IMR-90 (cell line): ENCODE results near the gene RTBDN. TPM values are rescaled to one million over a fixed set of nuclear protein-coding genes. Genes with fewer than 3 reads are reported as not detected.

Experiments used
- ATAC-seq: fragments of 200-7000 bp; cut with Tn5 transposase; 2 replicates; pipeline ENCODE4 v1.9.1; 2020; ENCODE audit warnings: low read depth, mild to moderate bottlenecking, moderate library complexity
- BruUV-seq: library from RNA; stranded (reverse); fragments of 400-500 nt; replicated peaks from 2 replicates; lab custom pipeline; 2021; lab: Mats Ljungman, UMichigan
- CTCF ChIA-PET: fragments of 300-600 bp; formaldehyde crosslinking; extraction: SDS; loops from one replicate; lab custom pipeline; 2021; ENCODE audit warnings: antibody characterized with exemption; lab: Yijun Ruan, JAX
- POLR2A ChIA-PET: fragments of 300-600 bp; sonication (Branson Sonifier 250); formaldehyde crosslinking; loops from one replicate; lab custom pipeline; 2022; ENCODE audit warnings: antibody characterized with exemption; ENCODE audit not compliant: unreplicated experiment; lab: Charles Lee
- DNase-seq: peaks from one replicate; pipeline ENCODE4 v3.0.0; 2013
- H2AFZ ChIP-seq: replicated peaks from 2 replicates; pipeline ENCODE3; 2013; ENCODE audit warnings: low read length, mild to moderate bottlenecking; ENCODE audit not compliant: poor library complexity
- H2AK5ac ChIP-seq: 2 replicates; pipeline ENCODE4 v1.6.1; 2013; ENCODE audit warnings: low read depth, low read length, inconsistent platforms
- H2AK9ac ChIP-seq: replicated peaks from 2 replicates; pipeline ENCODE3; 2013; ENCODE audit warnings: mild to moderate bottlenecking, low read depth, low read length, moderate library complexity; ENCODE audit not compliant: poor library complexity
- H2BK120ac ChIP-seq: 2 replicates; pipeline ENCODE4 v1.6.1; 2013; ENCODE audit warnings: low read depth, low read length, inconsistent platforms
- H2BK15ac ChIP-seq: 3 replicates; pipeline ENCODE4 v1.6.1; 2013; ENCODE audit warnings: low read depth, low read length, inconsistent platforms
- H2BK20ac ChIP-seq: 2 replicates; pipeline ENCODE4 v1.6.1; 2013; ENCODE audit warnings: low read depth, mild to moderate bottlenecking, inconsistent platforms, low read length, moderate library complexity
- H2BK5ac ChIP-seq: 2 replicates; pipeline ENCODE4 v1.6.1; 2013; ENCODE audit warnings: mild to moderate bottlenecking, low read depth, low read length, inconsistent platforms; ENCODE audit not compliant: poor library complexity, severe bottlenecking
- H3K14ac ChIP-seq: replicated peaks from 2 replicates; pipeline ENCODE4 v1.6.1; 2013; ENCODE audit warnings: low read depth, low read length, inconsistent platforms
- H3K18ac ChIP-seq: 2 replicates; pipeline ENCODE4 v1.6.1; 2013; ENCODE audit warnings: low read depth, low read length, control low read depth
- H3K23ac ChIP-seq: 2 replicates; pipeline ENCODE4 v1.6.1; 2013; ENCODE audit warnings: low read depth, low read length, inconsistent platforms
- H3K27ac ChIP-seq: 2 replicates; pipeline ENCODE4 v1.5.1; 2013; ENCODE audit warnings: mild to moderate bottlenecking, control low read depth, low read length; ENCODE audit not compliant: insufficient read depth
- H3K27me3 ChIP-seq: 2 replicates; pipeline ENCODE4 v1.6.1; 2013; ENCODE audit warnings: low read length; ENCODE audit not compliant: control insufficient read depth, insufficient read depth
- H3K36me3 ChIP-seq: 2 replicates; pipeline ENCODE4 v1.6.1; 2013; ENCODE audit warnings: low read length, mixed read lengths; ENCODE audit not compliant: control insufficient read depth, insufficient read depth
- H3K4ac ChIP-seq: 2 replicates; pipeline ENCODE4 v1.6.1; 2013; ENCODE audit warnings: low read depth, low read length, inconsistent platforms
- H3K4me1 ChIP-seq: 2 replicates; pipeline ENCODE4 v1.6.1; 2013; ENCODE audit warnings: low read length, mixed read lengths; ENCODE audit not compliant: control insufficient read depth, insufficient read depth
- H3K4me2 ChIP-seq: 2 replicates; pipeline ENCODE4 v1.6.1; 2013; ENCODE audit warnings: low read depth, mild to moderate bottlenecking, control low read depth, low read length, moderate library complexity
- H3K4me3 ChIP-seq: 2 replicates; pipeline ENCODE4 v1.5.1; 2013; ENCODE audit warnings: low read depth, mild to moderate bottlenecking, control low read depth, low read length, moderate library complexity; ENCODE audit not compliant: insufficient read depth
- H3K56ac ChIP-seq: 2 replicates; pipeline ENCODE4 v1.6.1; 2013; ENCODE audit warnings: low read length, inconsistent platforms; ENCODE audit not compliant: insufficient read depth; ENCODE audit errors: extremely low read depth
- H3K79me1 ChIP-seq, 2 experiments: 2 replicates each; pipeline ENCODE4 v1.6.1; 2013; ENCODE audit warnings: low read length in 2 of 2, inconsistent platforms in 1 of 2, low read depth in 1 of 2
- H3K9ac ChIP-seq: 2 replicates; pipeline ENCODE4 v1.6.1; 2013; ENCODE audit warnings: low read depth, low read length, control low read depth
- H3K9me1 ChIP-seq: 2 replicates; pipeline ENCODE4 v1.6.1; 2013; ENCODE audit warnings: low read length, inconsistent platforms; ENCODE audit not compliant: insufficient read depth
- H3K9me3 ChIP-seq: 2 replicates; pipeline ENCODE4 v1.6.1; 2013; ENCODE audit warnings: low read length; ENCODE audit not compliant: control insufficient read depth, insufficient read depth
- H4K20me1 ChIP-seq: 2 replicates; pipeline ENCODE4 v1.6.1; 2013; ENCODE audit warnings: low read length, inconsistent platforms; ENCODE audit not compliant: insufficient read depth
- H4K5ac ChIP-seq: 2 replicates; pipeline ENCODE4 v1.6.1; 2013; ENCODE audit warnings: mild to moderate bottlenecking, low read depth, low read length, control low read depth
- H4K8ac ChIP-seq, 2 experiments: 2 replicates each; pipeline ENCODE4 v1.6.1; 2013; ENCODE audit warnings: low read depth in 2 of 2, low read length in 2 of 2, control low read depth in 1 of 2, inconsistent platforms in 1 of 2
- H4K91ac ChIP-seq: 2 replicates; pipeline ENCODE4 v1.6.1; 2013; ENCODE audit warnings: low read depth, low read length, inconsistent platforms; ENCODE audit not compliant: insufficient read depth
- NFE2L2 ChIP-seq: fragments of 150-350 bp; IDR thresholded peaks from 2 replicates; pipeline ENCODE4 v1.6.1; 2016; ENCODE audit warnings: low read depth, mild to moderate bottlenecking, low read length
- POLR2A ChIP-seq: IDR thresholded peaks from 2 replicates; pipeline ENCODE4 v1.6.1; 2012; ENCODE audit warnings: mild to moderate bottlenecking, low read depth, low read length
- WGBS, 2 experiments: methylation state at CpG; one replicate each; pipeline versions ENCODE4 v1.1.5 to v1.1.7; 2013; ENCODE audit warnings: missing lambda C conversion rate in 2 of 2; ENCODE audit not compliant: insufficient read length in 1 of 2; ENCODE audit errors: extremely low coverage in 2 of 2; 5-methylcytosine and 5-hydroxymethylcytosine counted together
- dilution Hi-C: fragments of 300-500 bp; cut with HindIII; formaldehyde crosslinking; loops from one replicate; pipeline ENCODE4 v1.14.3; 2018; ENCODE audit warnings: low sequenced_read_pairs; ENCODE audit not compliant: unreplicated experiment
- in situ Hi-C: fragments of 300-500 bp; cut with MboI; formaldehyde crosslinking; loops from 3 replicates; pipeline ENCODE4 v1.14.3; 2019; ENCODE audit warnings: low sequenced_read_pairs, inconsistent platforms, mixed read lengths
- intact Hi-C: fragments of 100-400 bp; cut with micrococcal nuclease; formaldehyde crosslinking; loops from 2 replicates; pipeline ENCODE4 v1.10.0; 2022
- polyA plus RNA-seq, 3 experiments: library from polyadenylated mRNA; depleted of rRNA; stranded (reverse); fragments of >200 nt; gene quantifications; 2 replicates each; pipeline ENCODE4 v1.2.3, GENCODE V29; 2012; ENCODE audit warnings: low replicate concordance in 1 of 3
- total RNA-seq: library from RNA; depleted of rRNA; stranded (reverse); fragments of >200 nt; gene quantifications from 2 replicates; pipeline ENCODE4 v1.2.3, GENCODE V29; 2012

Gene RTBDN
- total and polyA plus RNA-seq, 2 of the 4 experiments (the other 2 are of a cell fraction), result 0.07 TPM; not detected in 1

- intact Hi-C loops (no loop called here), dilution Hi-C loops (no loop called here), in situ Hi-C loops (no loop called here)
- Histone ChIP-seq H4K5ac (no peak overlapping the region), H4K91ac (no peak overlapping the region), H3K9me3 (no peaks in the 10 kb centered on the region; the same call in 1 of the 2 replicates), H2BK15ac (no peak overlapping the region), H3K36me3 (no peaks in the 10 kb centered on the region), H3K4ac (no peak overlapping the region), H4K8ac (no peak overlapping the region), H3K9ac (no peak overlapping the region), H4K20me1 (peaks cover 21% of the 10 kb centered on the region), H2AFZ (no peak overlapping the region), H3K27me3 (peaks cover 48% of the 10 kb centered on the region), H3K27ac (no peak overlapping the region), H3K23ac (no peak overlapping the region), H3K79me1 (no peaks in the 10 kb centered on the region), H2AK5ac (no peak overlapping the region), H2AK9ac (no peak overlapping the region), H3K14ac (no peak overlapping the region), H3K9me1 (0 out of 2 replicates have a peak, but pooled peaks cover 8% of the 10 kb centered on the region), H3K18ac (no peak overlapping the region), H3K4me2 (no peak overlapping the region), H2BK20ac (no peak overlapping the region), H2BK120ac (no peak overlapping the region), H3K4me1 (peaks cover 3% of the 10 kb centered on the region; the same call in 1 of the 2 replicates), H2BK5ac (no peak overlapping the region), H3K56ac (no peak overlapping the region), H3K4me3 (no peak overlapping the region)
- CTCF ChIA-PET, result no interaction called here
- DNase-seq, result no peak
- WGBS, 2 experiments, result no CpG with 5 or more reads among the region's 5 CpGs
- no peak for ATAC-seq
- TF ChIP-seq POLR2A, result no peak
- no peak for TF ChIP-seq NFE2L2
- POLR2A ChIA-PET, result no interaction called here
- no TSS peak for BruUV-seq
These were observed 1.0 kb downstream of the RTBDN start for GRCh38 chr19:12833418-12833737.
